Upper lobe of left lung (tissue), 6 donors: ENCODE data around the gene HCK. TPM values are rescaled to one million over a fixed set of nuclear protein-coding genes. Genes with fewer than 3 reads are reported as not detected.
A peak's percentile ranks its signal among the peaks of the same experiment; 100 is the strongest.

Source experiments
- ATAC-seq, 2 donors: fragments of 200-7000 bp; cut with Tn5 transposase; one replicate each; pipeline ENCODE4 v1.9.1; 2022; ENCODE audit warnings: mild to moderate bottlenecking in 2 of 2, moderate library complexity in 2 of 2; ENCODE audit not compliant: low FRiP score in 2 of 2
- DNase-seq, 2 donors: peaks; one replicate each; pipeline ENCODE4 v3.0.0-alpha.2; 2019 to 2020
- H3K27ac ChIP-seq, 4 donors: fragments of 200-600 bp; sonication (generic); one replicate each; pipeline ENCODE4 v1.5.1; 2016 to 2019
- H3K27me3 ChIP-seq, 4 donors: fragments of 200-600 bp; sonication (generic); one replicate each; pipeline ENCODE4 v1.5.1; 2017 to 2019
- H3K36me3 ChIP-seq, 4 donors: fragments of 200-600 bp; sonication (generic); one replicate each; pipeline ENCODE4 v1.5.1; 2016 to 2019
- H3K4me1 ChIP-seq, 4 donors: fragments of 200-600 bp; sonication (generic); one replicate each; pipeline ENCODE4 v1.5.1; 2018 to 2019
- H3K4me3 ChIP-seq, 4 donors: fragments of 200-600 bp; sonication (generic); one replicate each; pipeline ENCODE4 v1.5.1; 2017 to 2019; ENCODE audit warnings: mild to moderate bottlenecking in 2 of 4, moderate library complexity in 1 of 4
- H3K9me3 ChIP-seq, 4 donors: fragments of 200-600 bp; sonication (generic); one replicate each; pipeline ENCODE4 v1.5.1; 2018 to 2019
- CTCF ChIP-seq, 6 experiments: fragments of 450-650 bp in 4 of 6; fragments of 200-600 bp in 2 of 6; sonication (generic) in 2 of 6; IDR thresholded peaks; one replicate each; pipeline ENCODE4 v1.5.1; 2016 to 2019; ENCODE audit warnings: antibody characterized with exemption in 6 of 6
- EP300 ChIP-seq, 4 donors: sonication (generic); formaldehyde crosslinking; IDR thresholded peaks; one replicate each; pipeline ENCODE4 v1.5.1; 2017; ENCODE audit warnings: antibody characterized with exemption in 4 of 4, control low read depth in 2 of 4
- POLR2A ChIP-seq, 4 donors: fragments of 450-650 bp; IDR thresholded peaks; one replicate each; pipeline ENCODE4 v1.5.1; 2016 to 2017; ENCODE audit warnings: antibody characterized with exemption in 4 of 4, mild to moderate bottlenecking in 2 of 4
- POLR2AphosphoS5 ChIP-seq, 2 donors: sonication (generic); formaldehyde crosslinking; IDR thresholded peaks; one replicate each; pipeline ENCODE4 v1.5.1; 2017; ENCODE audit warnings: antibody characterized with exemption in 2 of 2
- WGBS, 2 donors: methylation state at CpG; one replicate each; pipeline ENCODE4 v1.1.5; 2017 to 2018; 5-methylcytosine and 5-hydroxymethylcytosine counted together
- total RNA-seq, 6 donors: library from RNA; depleted of rRNA in 4 of 6; stranded (reverse); fragments of >200 nt in 4 of 6; gene quantifications; one replicate each; pipeline versions ENCODE4 v1.1.0 to v1.2.1, GENCODE V29; 2016 to 2021
- donor health status: DM: no; HTN: no; CAD: no; lungs with moderate emphysema.
- donor health status: DM: no; HTN: yes; CAD: no; lungs with severe emphysema.

Gene HCK
- total RNA-seq, 6 donors from 2014 or later, result 27.7 to 93.9 (median 69.1) TPM

- H3K36me3 ChIP-seq, result peaks cover 0 to 4% (median 3%) of the 10 kb centered on the region in 4 donors
- WGBS, 2 donors, result 79 to 81% methylated on average over 6 of the region's 6 CpGs
- H3K27me3 ChIP-seq, result no peaks in the 10 kb centered on the region
- no peak overlapping the region for H3K27ac ChIP-seq
- ATAC-seq, result peak in 1 of 2 donors; percentile 16
- no peak for DNase-seq
- H3K4me1 ChIP-seq, result no peaks in the 10 kb centered on the region
- TF ChIP-seq POLR2AphosphoS5 (IDR thresholded peaks at IDR 0.05) (no peak), POLR2A (IDR thresholded peaks at IDR 0.05) (no peak), CTCF (IDR thresholded peaks at IDR 0.05) (no peak), EP300 (IDR thresholded peaks at IDR 0.05) (no peak)
- no peak overlapping the region for H3K4me3 ChIP-seq
- H3K9me3 ChIP-seq, result no peaks in the 10 kb centered on the region
Measured at GRCh38 chr20:32098786-32099185, 46.7 kb downstream of the HCK start.

- Histone ChIP-seq H3K27ac (peak overlapping the region; percentile 95 to 100 (median 99)), H3K9me3 (no peaks in the 10 kb centered on the region), H3K27me3 (no peaks in the 10 kb centered on the region), H3K4me3 (peak overlapping the region in 3 of 4 donors; percentile 78 to 96 (median 79)), H3K4me1 (peaks cover 18 to 40% (median 35%) of the 10 kb centered on the region in 4 donors), H3K36me3 (no peaks in the 10 kb centered on the region)
- ATAC-seq, result no peak
- TF ChIP-seq POLR2A (IDR thresholded peaks at IDR 0.05) (no peak), EP300 (IDR thresholded peaks at IDR 0.05) (no peak), CTCF (IDR thresholded peaks at IDR 0.05) (no peak), POLR2AphosphoS5 (IDR thresholded peaks at IDR 0.05) (no peak)
- 59 to 62% methylated on average over 5 of the region's 5 CpGs for WGBS, 2 donors
- no peak for DNase-seq
Measured at GRCh38 chr20:32108814-32109391, 56.9 kb downstream of the HCK start.

- Histone ChIP-seq H3K4me1 (peaks cover 21 to 40% (median 39%) of the 10 kb centered on the region in 4 donors), H3K36me3 (peaks cover 0 to 5% (median 0%) of the 10 kb centered on the region in 4 donors), H3K27me3 (no peaks in the 10 kb centered on the region), H3K27ac (peak within 1 kb of the TSS; percentile 95 to 100 (median 99)), H3K9me3 (no peaks in the 10 kb centered on the region), H3K4me3 (peak within 1 kb of the TSS; percentile 78 to 96 (median 86))
- TF ChIP-seq CTCF (IDR thresholded peaks at IDR 0.05) (no peak), POLR2AphosphoS5 (IDR thresholded peaks at IDR 0.05) (peak; percentile 65 to 89), EP300 (IDR thresholded peaks at IDR 0.05) (no peak), POLR2A (IDR thresholded peaks at IDR 0.05) (peak in 3 of 4 donors; percentile 33 to 83 (median 48))
- peak; percentile 95 to 96 for ATAC-seq
- WGBS, 2 donors, result 0% methylated on average over 33 to 36 of the region's 38 CpGs
- peak; percentile 83 to 86 for DNase-seq
Measured at GRCh38 chr20:32109392-32110172, 57.5 kb downstream of the HCK start, which contains the start of gene TM9SF4. TM9SF4 (plus strand) TSS chr20:32109714; CDS start chr20:32109741, 27 bp downstream.

GRCh38 chr20:32110173-32110704, 58.2 kb downstream of the HCK start:
- WGBS, 2 donors, result 4 to 5% methylated on average over 8 of the region's 8 CpGs
- H3K9me3 ChIP-seq, result no peaks in the 10 kb centered on the region
- ATAC-seq, result no peak
- TF ChIP-seq EP300 (IDR thresholded peaks at IDR 0.05), result no peak
- TF ChIP-seq POLR2A (IDR thresholded peaks at IDR 0.05), result no peak
- TF ChIP-seq POLR2AphosphoS5 (IDR thresholded peaks at IDR 0.05), result no peak
- TF ChIP-seq CTCF (IDR thresholded peaks at IDR 0.05), result no peak
- H3K36me3 ChIP-seq, result peaks cover 0 to 5% (median 0%) of the 10 kb centered on the region in 4 donors
- H3K4me1 ChIP-seq, result peaks cover 23 to 46% (median 41%) of the 10 kb centered on the region in 4 donors
- no peaks in the 10 kb centered on the region for H3K27me3 ChIP-seq
- DNase-seq, result no peak
- peak overlapping the region; percentile 78 to 96 (median 86) for H3K4me3 ChIP-seq
- peak overlapping the region; percentile 95 to 100 (median 99) for H3K27ac ChIP-seq
